HL-60 (cell line): ENCODE measurements around the gene RELCH.

Experiments
- DNase-seq, 2 experiments: peaks; one replicate each; pipeline ENCODE4 v3.0.0-alpha.2; 2010 to 2020; ENCODE audit warnings: low read depth in 1 of 2, low spot score in 1 of 2
- H3K27ac ChIP-seq: fragments of 250-450 bp; sonication (Bioruptor Pico); replicated peaks from 2 replicates; pipeline ENCODE4 v1.5.1; 2020; ENCODE audit warnings: mild to moderate bottlenecking, moderate library complexity
- H3K27me3 ChIP-seq: fragments of 250-450 bp; sonication (Bioruptor Pico); 2 replicates; pipeline ENCODE4 v1.5.1; 2021; ENCODE audit warnings: mild to moderate bottlenecking, moderate library complexity; ENCODE audit not compliant: insufficient read depth, poor library complexity, severe bottlenecking
- H3K4me3 ChIP-seq: replicated peaks from 2 replicates; pipeline ENCODE4 v1.5.1; 2011; ENCODE audit warnings: mild to moderate bottlenecking, control low read depth, low read length; ENCODE audit not compliant: insufficient read depth
- GABPA ChIP-seq: IDR thresholded peaks from 2 replicates; pipeline ENCODE4 v1.6.1; 2012; ENCODE audit warnings: low read depth
- POLR2AphosphoS5 ChIP-seq: IDR thresholded peaks from 2 replicates; pipeline ENCODE4 v1.6.1; 2012; ENCODE audit warnings: low read depth
- SPI1 ChIP-seq: IDR thresholded peaks from 2 replicates; pipeline ENCODE4 v1.6.1; 2012; ENCODE audit warnings: low read depth, mild to moderate bottlenecking, borderline replicate concordance
- TF ChIP-seq, protein P1 (sequence below): IDR thresholded peaks from one replicate; pipeline ENCODE4 v1.5.1; 2011; ENCODE audit warnings: low read length, control low read depth, inconsistent platforms; ENCODE audit not compliant: insufficient read depth
- TF ChIP-seq, protein P2 (sequence below): IDR thresholded peaks from 2 replicates; pipeline ENCODE4 v1.6.1; 2012; ENCODE audit warnings: low read depth; ENCODE audit not compliant: insufficient replicate concordance

RELCH gene

DNA sequence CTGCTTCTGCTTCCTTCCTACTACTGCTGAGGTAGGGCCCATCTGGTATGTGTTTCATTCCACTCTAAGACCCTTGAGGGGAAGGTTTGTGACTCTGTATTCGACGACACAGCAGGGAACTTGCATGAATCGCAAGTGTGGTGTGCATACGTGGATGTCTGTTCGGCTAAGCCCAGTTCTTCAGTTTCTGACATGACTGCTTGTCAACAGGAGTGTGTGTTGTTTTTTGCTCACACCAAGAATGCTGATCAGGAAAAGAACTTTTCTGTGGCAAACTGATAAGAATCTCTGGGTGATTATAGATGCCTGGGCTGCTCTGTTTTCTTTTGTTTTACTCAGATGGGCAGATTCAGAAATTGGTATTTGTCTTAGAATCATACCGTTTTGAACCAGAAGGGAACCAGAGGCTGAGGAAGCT is 160.0 kb downstream of the RELCH start:
- Histone ChIP-seq H3K27ac (no peak overlapping the region), H3K4me3 (no peak overlapping the region), H3K27me3 (peaks cover 6% of the 10 kb centered on the region)
- TF ChIP-seq GABPA (no peak), POLR2AphosphoS5 (no peak), SPI1 (no peak)
- TF ChIP-seq, protein P1, sequence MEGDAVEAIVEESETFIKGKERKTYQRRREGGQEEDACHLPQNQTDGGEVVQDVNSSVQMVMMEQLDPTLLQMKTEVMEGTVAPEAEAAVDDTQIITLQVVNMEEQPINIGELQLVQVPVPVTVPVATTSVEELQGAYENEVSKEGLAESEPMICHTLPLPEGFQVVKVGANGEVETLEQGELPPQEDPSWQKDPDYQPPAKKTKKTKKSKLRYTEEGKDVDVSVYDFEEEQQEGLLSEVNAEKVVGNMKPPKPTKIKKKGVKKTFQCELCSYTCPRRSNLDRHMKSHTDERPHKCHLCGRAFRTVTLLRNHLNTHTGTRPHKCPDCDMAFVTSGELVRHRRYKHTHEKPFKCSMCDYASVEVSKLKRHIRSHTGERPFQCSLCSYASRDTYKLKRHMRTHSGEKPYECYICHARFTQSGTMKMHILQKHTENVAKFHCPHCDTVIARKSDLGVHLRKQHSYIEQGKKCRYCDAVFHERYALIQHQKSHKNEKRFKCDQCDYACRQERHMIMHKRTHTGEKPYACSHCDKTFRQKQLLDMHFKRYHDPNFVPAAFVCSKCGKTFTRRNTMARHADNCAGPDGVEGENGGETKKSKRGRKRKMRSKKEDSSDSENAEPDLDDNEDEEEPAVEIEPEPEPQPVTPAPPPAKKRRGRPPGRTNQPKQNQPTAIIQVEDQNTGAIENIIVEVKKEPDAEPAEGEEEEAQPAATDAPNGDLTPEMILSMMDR, result no peak
- TF ChIP-seq, protein P2, sequence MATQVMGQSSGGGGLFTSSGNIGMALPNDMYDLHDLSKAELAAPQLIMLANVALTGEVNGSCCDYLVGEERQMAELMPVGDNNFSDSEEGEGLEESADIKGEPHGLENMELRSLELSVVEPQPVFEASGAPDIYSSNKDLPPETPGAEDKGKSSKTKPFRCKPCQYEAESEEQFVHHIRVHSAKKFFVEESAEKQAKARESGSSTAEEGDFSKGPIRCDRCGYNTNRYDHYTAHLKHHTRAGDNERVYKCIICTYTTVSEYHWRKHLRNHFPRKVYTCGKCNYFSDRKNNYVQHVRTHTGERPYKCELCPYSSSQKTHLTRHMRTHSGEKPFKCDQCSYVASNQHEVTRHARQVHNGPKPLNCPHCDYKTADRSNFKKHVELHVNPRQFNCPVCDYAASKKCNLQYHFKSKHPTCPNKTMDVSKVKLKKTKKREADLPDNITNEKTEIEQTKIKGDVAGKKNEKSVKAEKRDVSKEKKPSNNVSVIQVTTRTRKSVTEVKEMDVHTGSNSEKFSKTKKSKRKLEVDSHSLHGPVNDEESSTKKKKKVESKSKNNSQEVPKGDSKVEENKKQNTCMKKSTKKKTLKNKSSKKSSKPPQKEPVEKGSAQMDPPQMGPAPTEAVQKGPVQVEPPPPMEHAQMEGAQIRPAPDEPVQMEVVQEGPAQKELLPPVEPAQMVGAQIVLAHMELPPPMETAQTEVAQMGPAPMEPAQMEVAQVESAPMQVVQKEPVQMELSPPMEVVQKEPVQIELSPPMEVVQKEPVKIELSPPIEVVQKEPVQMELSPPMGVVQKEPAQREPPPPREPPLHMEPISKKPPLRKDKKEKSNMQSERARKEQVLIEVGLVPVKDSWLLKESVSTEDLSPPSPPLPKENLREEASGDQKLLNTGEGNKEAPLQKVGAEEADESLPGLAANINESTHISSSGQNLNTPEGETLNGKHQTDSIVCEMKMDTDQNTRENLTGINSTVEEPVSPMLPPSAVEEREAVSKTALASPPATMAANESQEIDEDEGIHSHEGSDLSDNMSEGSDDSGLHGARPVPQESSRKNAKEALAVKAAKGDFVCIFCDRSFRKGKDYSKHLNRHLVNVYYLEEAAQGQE, result no peak
- DNase-seq, result no peak

DNA sequence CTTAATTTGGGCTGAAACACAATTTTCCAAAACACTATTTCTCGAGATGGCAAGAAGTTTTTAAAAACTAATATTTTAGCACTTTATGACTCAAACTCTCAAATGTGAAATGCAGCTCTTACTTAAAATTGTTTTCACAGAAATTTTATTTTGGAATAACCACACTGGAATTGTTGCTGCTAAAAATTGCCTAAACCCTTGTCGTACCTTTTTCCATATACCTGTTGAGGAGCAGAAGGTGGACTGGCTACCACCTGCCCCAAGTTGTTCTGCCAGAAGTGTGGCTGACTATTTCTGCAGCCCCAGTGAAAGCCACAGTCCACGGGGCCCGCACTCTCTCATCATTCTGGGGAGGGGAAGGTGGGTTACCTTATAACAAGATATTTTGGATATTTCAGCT is 161.4 kb downstream of the RELCH start:
- Histone ChIP-seq H3K27ac (no peak overlapping the region), H3K4me3 (no peak overlapping the region), H3K27me3 (peaks cover 6% of the 10 kb centered on the region)
- TF ChIP-seq, protein P2, result no peak
- TF ChIP-seq SPI1 (no peak), GABPA (no peak), POLR2AphosphoS5 (no peak)
- TF ChIP-seq, protein P1, result no peak
- no peak for DNase-seq

DNA sequence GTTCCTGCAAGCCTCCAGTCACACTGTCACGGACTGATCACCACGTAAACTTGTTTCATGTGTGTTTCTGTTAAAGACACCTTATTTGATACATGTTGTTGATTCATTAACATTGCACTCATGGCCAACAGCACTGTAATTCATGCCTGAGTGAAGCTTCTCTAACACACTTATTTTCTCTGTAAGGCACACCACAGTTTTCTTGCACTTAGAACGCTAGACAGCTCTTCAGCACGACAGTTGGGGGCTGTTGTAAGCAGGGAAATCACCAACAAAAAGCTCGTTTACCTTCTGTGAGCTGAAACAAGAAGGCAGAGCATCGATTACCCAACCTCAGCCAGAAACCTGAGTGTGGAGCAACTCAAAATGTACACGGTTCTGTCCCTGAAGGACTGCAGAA is 166.1 kb downstream of the RELCH start:
- H3K27me3 ChIP-seq, result no peaks in the 10 kb centered on the region
- peak in 1 of 2 experiments; percentile 16 for DNase-seq
- no peak overlapping the region for H3K4me3 ChIP-seq
- no peak overlapping the region for H3K27ac ChIP-seq
- TF ChIP-seq, protein P1, result no peak
- TF ChIP-seq, protein P2, result no peak
- TF ChIP-seq GABPA (no peak), POLR2AphosphoS5 (no peak), SPI1 (no peak)
